Parathyroid adenoma (tissue), 2 donors: ENCODE measurements around the gene KLHL40.

Experiments used
- H2AFZ ChIP-seq: fragments of 300-600 bp; sonication (generic); one replicate; pipeline ENCODE4 v1.7.0; 2017; ENCODE audit warnings: antibody characterized with exemption, mild to moderate bottlenecking
- H3K27ac ChIP-seq: fragments of 300-600 bp; sonication (generic); one replicate; pipeline ENCODE4 v1.7.0; 2017
- H3K27me3 ChIP-seq: fragments of 300-600 bp; sonication (generic); one replicate; pipeline ENCODE4 v1.7.0; 2017; ENCODE audit warnings: low read length; ENCODE audit not compliant: control insufficient read depth, insufficient read depth
- H3K36me3 ChIP-seq: fragments of 300-600 bp; sonication (generic); one replicate; pipeline ENCODE4 v1.7.0; 2017; ENCODE audit warnings: low read length; ENCODE audit not compliant: control insufficient read depth, insufficient read depth
- H3K4me1 ChIP-seq: fragments of 300-600 bp; sonication (generic); one replicate; pipeline ENCODE4 v1.7.0; 2017; ENCODE audit warnings: control low read depth
- H3K4me2 ChIP-seq: fragments of 300-600 bp; sonication (generic); one replicate; pipeline ENCODE4 v1.7.0; 2017; ENCODE audit warnings: low read length
- H3K4me3 ChIP-seq: fragments of 300-600 bp; sonication (generic); one replicate; pipeline ENCODE4 v1.7.0; 2017; ENCODE audit warnings: low read depth, low read length
- H3K79me2 ChIP-seq: fragments of 300-600 bp; sonication (generic); one replicate; pipeline ENCODE4 v1.7.0; 2017; ENCODE audit warnings: control low read depth
- H3K9ac ChIP-seq: fragments of 300-600 bp; sonication (generic); one replicate; pipeline ENCODE4 v1.7.0; 2017; ENCODE audit warnings: mild to moderate bottlenecking
- H3K9me3 ChIP-seq: fragments of 300-600 bp; sonication (generic); one replicate; pipeline ENCODE4 v1.7.0; 2017; ENCODE audit warnings: low read length; ENCODE audit not compliant: control insufficient read depth
- CTCF ChIP-seq: fragments of 300-600 bp; sonication (generic); IDR thresholded peaks from one replicate; pipeline ENCODE4 v1.7.0; 2017; ENCODE audit warnings: antibody characterized with exemption, mild to moderate bottlenecking
- donor health status: primary hyperparathyroidism.

The KLHL40 gene

GRCh38 chr3:42690191-42690590, 4.9 kb downstream of the KLHL40 start:
- H3K79me2 ChIP-seq = no peaks in the 10 kb centered on the region
- H3K9ac ChIP-seq = no peak overlapping the region
- H3K36me3 ChIP-seq = no peaks in the 10 kb centered on the region
- no peak overlapping the region for H2AFZ ChIP-seq
- H3K4me1 ChIP-seq = peaks cover 7% of the 10 kb centered on the region
- H3K9me3 ChIP-seq = no peaks in the 10 kb centered on the region
- no peak overlapping the region for H3K27ac ChIP-seq
- H3K27me3 ChIP-seq = no peaks in the 10 kb centered on the region
- TF ChIP-seq CTCF = no peak
- no peak overlapping the region for H3K4me2 ChIP-seq
- H3K4me3 ChIP-seq = no peak overlapping the region

- Histone ChIP-seq H3K27me3 (no peaks in the 10 kb centered on the region), H3K79me2 (no peaks in the 10 kb centered on the region), H3K4me1 (peaks cover 4% of the 10 kb centered on the region), H3K36me3 (no peaks in the 10 kb centered on the region), H3K9me3 (no peaks in the 10 kb centered on the region), H3K9ac (no peak overlapping the region), H2AFZ (no peak overlapping the region), H3K4me3 (no peak overlapping the region), H3K4me2 (no peak overlapping the region), H3K27ac (no peak overlapping the region)
- TF ChIP-seq CTCF = no peak
These were observed 5.7 kb downstream of the KLHL40 start for GRCh38 chr3:42690766-42691680.

GRCh38 chr3:42691816-42692666, 6.7 kb downstream of the KLHL40 start:
- H3K4me1 ChIP-seq = peaks cover 3% of the 10 kb centered on the region
- no peaks in the 10 kb centered on the region for H3K27me3 ChIP-seq
- H3K4me3 ChIP-seq = no peak overlapping the region
- H3K36me3 ChIP-seq = no peaks in the 10 kb centered on the region
- no peaks in the 10 kb centered on the region for H3K79me2 ChIP-seq
- no peak overlapping the region for H3K4me2 ChIP-seq
- H3K27ac ChIP-seq = no peak overlapping the region
- H2AFZ ChIP-seq = no peak overlapping the region
- H3K9me3 ChIP-seq = no peaks in the 10 kb centered on the region
- H3K9ac ChIP-seq = no peak overlapping the region
- TF ChIP-seq CTCF = no peak

- no peak overlapping the region for H3K4me3 ChIP-seq
- H3K4me2 ChIP-seq = no peak overlapping the region
- H3K27ac ChIP-seq = no peak overlapping the region
These were observed 7.6 kb downstream of the KLHL40 start for GRCh38 chr3:42692667-42693529.

More at GRCh38 chr3:42692667-42693529, 7.6 kb downstream of the KLHL40 start:
- Histone ChIP-seq H3K27me3 (no peaks in the 10 kb centered on the region), H3K9me3 (no peaks in the 10 kb centered on the region), H2AFZ (no peak overlapping the region), H3K36me3 (no peaks in the 10 kb centered on the region), H3K4me1 (peaks cover 3% of the 10 kb centered on the region), H3K79me2 (no peaks in the 10 kb centered on the region), H3K9ac (no peak overlapping the region)
- TF ChIP-seq CTCF = no peak
